ENCODE measurements around the gene HLA-G.

The HLA-G gene

GRCh38 chr6:29818892-29819291 lies 8.7 kb upstream of the HLA-G start:
- no peak for DNase-seq

GRCh38 chr6:29824144-29824543 lies 3.5 kb upstream of the HLA-G start:
- no peak for DNase-seq

GRCh38 chr6:29825848-29826247 lies 1.8 kb upstream of the HLA-G start:
- DNase-seq = no peak

GRCh38 chr6:29826271-29826670 lies 1.4 kb upstream of the HLA-G start:
- DNase-seq = no peak

- no peak for DNase-seq
Measured at GRCh38 chr6:29828471-29828797, 809 bp downstream of the HLA-G start.

- no peak for DNase-seq
Measured at GRCh38 chr6:29829766-29830165, 2.1 kb downstream of the HLA-G start.

- DNase-seq = no peak
Measured at GRCh38 chr6:29830409-29830808, 2.8 kb downstream of the HLA-G start.

GRCh38 chr6:29831776-29832175 lies 4.2 kb downstream of the HLA-G start:
- no peak for DNase-seq

GRCh38 chr6:29834564-29835436 lies 7.2 kb downstream of the HLA-G start:
- DNase-seq = no peak

GRCh38 chr6:29839917-29840316 lies 12.3 kb downstream of the HLA-G start:
- DNase-seq = no peak

GRCh38 chr6:29841030-29841429 lies 13.4 kb downstream of the HLA-G start:
- no peak for DNase-seq

GRCh38 chr6:29845405-29846006 lies 17.9 kb downstream of the HLA-G start:
- no peak for DNase-seq

- DNase-seq = peak; percentile 70
Measured at GRCh38 chr6:29847871-29848630, 20.4 kb downstream of the HLA-G start.

GRCh38 chr6:29850011-29850553 lies 22.5 kb downstream of the HLA-G start:
- no peak for DNase-seq

GRCh38 chr6:29851190-29851589 lies 23.6 kb downstream of the HLA-G start:
- DNase-seq = no peak

GRCh38 chr6:29853245-29853644 lies 25.6 kb downstream of the HLA-G start:
- no peak for DNase-seq

GRCh38 chr6:29858006-29858405 lies 30.4 kb downstream of the HLA-G start:
- no peak for DNase-seq

- no peak for DNase-seq
Measured at GRCh38 chr6:29861521-29862255, 34.1 kb downstream of the HLA-G start.

GRCh38 chr6:29864037-29864810 lies 36.6 kb downstream of the HLA-G start:
- no peak for DNase-seq

- DNase-seq = no peak
Measured at GRCh38 chr6:29865631-29866030, 38.0 kb downstream of the HLA-G start.

GRCh38 chr6:29870104-29870503 lies 42.5 kb downstream of the HLA-G start:
- DNase-seq = no peak

GRCh38 chr6:29872791-29873190 lies 45.2 kb downstream of the HLA-G start:
- no peak for DNase-seq
